Parathyroid adenoma (tissue), 2 donors: ENCODE results near the gene ARHGAP10.

Experiments
- H2AFZ ChIP-seq: fragments of 300-600 bp; sonication (generic); one replicate; pipeline ENCODE4 v1.7.0; 2017; ENCODE audit warnings: antibody characterized with exemption, mild to moderate bottlenecking
- H3K27ac ChIP-seq: fragments of 300-600 bp; sonication (generic); one replicate; pipeline ENCODE4 v1.7.0; 2017
- H3K27me3 ChIP-seq: fragments of 300-600 bp; sonication (generic); one replicate; pipeline ENCODE4 v1.7.0; 2017; ENCODE audit warnings: low read length; ENCODE audit not compliant: control insufficient read depth, insufficient read depth
- H3K36me3 ChIP-seq: fragments of 300-600 bp; sonication (generic); one replicate; pipeline ENCODE4 v1.7.0; 2017; ENCODE audit warnings: low read length; ENCODE audit not compliant: control insufficient read depth, insufficient read depth
- H3K4me1 ChIP-seq: fragments of 300-600 bp; sonication (generic); one replicate; pipeline ENCODE4 v1.7.0; 2017; ENCODE audit warnings: control low read depth
- H3K4me2 ChIP-seq: fragments of 300-600 bp; sonication (generic); one replicate; pipeline ENCODE4 v1.7.0; 2017; ENCODE audit warnings: low read length
- H3K4me3 ChIP-seq: fragments of 300-600 bp; sonication (generic); one replicate; pipeline ENCODE4 v1.7.0; 2017; ENCODE audit warnings: low read depth, low read length
- H3K79me2 ChIP-seq: fragments of 300-600 bp; sonication (generic); one replicate; pipeline ENCODE4 v1.7.0; 2017; ENCODE audit warnings: control low read depth
- H3K9ac ChIP-seq: fragments of 300-600 bp; sonication (generic); one replicate; pipeline ENCODE4 v1.7.0; 2017; ENCODE audit warnings: mild to moderate bottlenecking
- H3K9me3 ChIP-seq: fragments of 300-600 bp; sonication (generic); one replicate; pipeline ENCODE4 v1.7.0; 2017; ENCODE audit warnings: low read length; ENCODE audit not compliant: control insufficient read depth
- CTCF ChIP-seq: fragments of 300-600 bp; sonication (generic); IDR thresholded peaks from one replicate; pipeline ENCODE4 v1.7.0; 2017; ENCODE audit warnings: antibody characterized with exemption, mild to moderate bottlenecking
- donor health status: primary hyperparathyroidism.

ARHGAP10 gene

GRCh38 chr4:147969573-147970385 lies 237.9 kb downstream of the ARHGAP10 start:
- no peak overlapping the region for H3K9ac ChIP-seq
- no peak for TF ChIP-seq CTCF
- H3K79me2 ChIP-seq, result no peaks in the 10 kb centered on the region

GRCh38 chr4:147971116-147971515 lies 239.2 kb downstream of the ARHGAP10 start:
- H2AFZ ChIP-seq, result no peak overlapping the region
- H3K9ac ChIP-seq, result no peak overlapping the region
- no peaks in the 10 kb centered on the region for H3K36me3 ChIP-seq
- TF ChIP-seq CTCF, result no peak
- no peaks in the 10 kb centered on the region for H3K27me3 ChIP-seq
- no peak overlapping the region for H3K27ac ChIP-seq
- H3K4me1 ChIP-seq, result no peaks in the 10 kb centered on the region
- H3K9me3 ChIP-seq, result no peaks in the 10 kb centered on the region
- no peaks in the 10 kb centered on the region for H3K79me2 ChIP-seq
- H3K4me2 ChIP-seq, result no peak overlapping the region
- no peak overlapping the region for H3K4me3 ChIP-seq

More at GRCh38 chr4:147969573-147970385, 237.9 kb downstream of the ARHGAP10 start:
- no peak overlapping the region for H3K4me3 ChIP-seq
- H3K4me2 ChIP-seq, result no peak overlapping the region
- no peaks in the 10 kb centered on the region for H3K27me3 ChIP-seq
- no peaks in the 10 kb centered on the region for H3K4me1 ChIP-seq
- H3K27ac ChIP-seq, result no peak overlapping the region
- no peaks in the 10 kb centered on the region for H3K9me3 ChIP-seq
- H3K36me3 ChIP-seq, result no peaks in the 10 kb centered on the region
- H2AFZ ChIP-seq, result no peak overlapping the region

- no peak overlapping the region for H2AFZ ChIP-seq
- no peak overlapping the region for H3K9ac ChIP-seq
- H3K9me3 ChIP-seq, result no peaks in the 10 kb centered on the region
- no peaks in the 10 kb centered on the region for H3K4me1 ChIP-seq
- no peaks in the 10 kb centered on the region for H3K27me3 ChIP-seq
- H3K36me3 ChIP-seq, result no peaks in the 10 kb centered on the region
- no peak overlapping the region for H3K4me2 ChIP-seq
- no peak for TF ChIP-seq CTCF
- H3K79me2 ChIP-seq, result no peaks in the 10 kb centered on the region
- H3K27ac ChIP-seq, result no peak overlapping the region
- no peak overlapping the region for H3K4me3 ChIP-seq
Observed at GRCh38 chr4:147975325-147975724, 243.4 kb downstream of the ARHGAP10 start.

- Histone ChIP-seq H3K4me3 (no peak overlapping the region), H2AFZ (no peak overlapping the region), H3K36me3 (no peaks in the 10 kb centered on the region), H3K79me2 (no peaks in the 10 kb centered on the region), H3K4me2 (no peak overlapping the region), H3K4me1 (no peaks in the 10 kb centered on the region), H3K9me3 (no peaks in the 10 kb centered on the region), H3K27me3 (no peaks in the 10 kb centered on the region), H3K9ac (no peak overlapping the region), H3K27ac (no peak overlapping the region)
- no peak for TF ChIP-seq CTCF
Observed at GRCh38 chr4:147975933-147976928, 244.3 kb downstream of the ARHGAP10 start.
